A549 treated with dexamethasone at 1 μM for 4 hours (cell line): Measurements from ENCODE around the gene ABCC4. TPM values are rescaled to one million over a fixed set of nuclear protein-coding genes. Genes with fewer than 3 reads are reported as not detected.

Experiments used
- total RNA-seq: library from RNA; stranded (reverse); fragments of 200-300 nt; extraction: Qiagen RNA extraction; gene quantifications from 5 replicates; pipeline ENCODE4 v1.2.3, GENCODE V29; 2022

Gene ABCC4, protein sequence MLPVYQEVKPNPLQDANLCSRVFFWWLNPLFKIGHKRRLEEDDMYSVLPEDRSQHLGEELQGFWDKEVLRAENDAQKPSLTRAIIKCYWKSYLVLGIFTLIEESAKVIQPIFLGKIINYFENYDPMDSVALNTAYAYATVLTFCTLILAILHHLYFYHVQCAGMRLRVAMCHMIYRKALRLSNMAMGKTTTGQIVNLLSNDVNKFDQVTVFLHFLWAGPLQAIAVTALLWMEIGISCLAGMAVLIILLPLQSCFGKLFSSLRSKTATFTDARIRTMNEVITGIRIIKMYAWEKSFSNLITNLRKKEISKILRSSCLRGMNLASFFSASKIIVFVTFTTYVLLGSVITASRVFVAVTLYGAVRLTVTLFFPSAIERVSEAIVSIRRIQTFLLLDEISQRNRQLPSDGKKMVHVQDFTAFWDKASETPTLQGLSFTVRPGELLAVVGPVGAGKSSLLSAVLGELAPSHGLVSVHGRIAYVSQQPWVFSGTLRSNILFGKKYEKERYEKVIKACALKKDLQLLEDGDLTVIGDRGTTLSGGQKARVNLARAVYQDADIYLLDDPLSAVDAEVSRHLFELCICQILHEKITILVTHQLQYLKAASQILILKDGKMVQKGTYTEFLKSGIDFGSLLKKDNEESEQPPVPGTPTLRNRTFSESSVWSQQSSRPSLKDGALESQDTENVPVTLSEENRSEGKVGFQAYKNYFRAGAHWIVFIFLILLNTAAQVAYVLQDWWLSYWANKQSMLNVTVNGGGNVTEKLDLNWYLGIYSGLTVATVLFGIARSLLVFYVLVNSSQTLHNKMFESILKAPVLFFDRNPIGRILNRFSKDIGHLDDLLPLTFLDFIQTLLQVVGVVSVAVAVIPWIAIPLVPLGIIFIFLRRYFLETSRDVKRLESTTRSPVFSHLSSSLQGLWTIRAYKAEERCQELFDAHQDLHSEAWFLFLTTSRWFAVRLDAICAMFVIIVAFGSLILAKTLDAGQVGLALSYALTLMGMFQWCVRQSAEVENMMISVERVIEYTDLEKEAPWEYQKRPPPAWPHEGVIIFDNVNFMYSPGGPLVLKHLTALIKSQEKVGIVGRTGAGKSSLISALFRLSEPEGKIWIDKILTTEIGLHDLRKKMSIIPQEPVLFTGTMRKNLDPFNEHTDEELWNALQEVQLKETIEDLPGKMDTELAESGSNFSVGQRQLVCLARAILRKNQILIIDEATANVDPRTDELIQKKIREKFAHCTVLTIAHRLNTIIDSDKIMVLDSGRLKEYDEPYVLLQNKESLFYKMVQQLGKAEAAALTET (N-terminal part only)
- total RNA-seq, result 24.7 to 34.8 TPM (median 30.3 TPM) in 5 replicates

DNA sequence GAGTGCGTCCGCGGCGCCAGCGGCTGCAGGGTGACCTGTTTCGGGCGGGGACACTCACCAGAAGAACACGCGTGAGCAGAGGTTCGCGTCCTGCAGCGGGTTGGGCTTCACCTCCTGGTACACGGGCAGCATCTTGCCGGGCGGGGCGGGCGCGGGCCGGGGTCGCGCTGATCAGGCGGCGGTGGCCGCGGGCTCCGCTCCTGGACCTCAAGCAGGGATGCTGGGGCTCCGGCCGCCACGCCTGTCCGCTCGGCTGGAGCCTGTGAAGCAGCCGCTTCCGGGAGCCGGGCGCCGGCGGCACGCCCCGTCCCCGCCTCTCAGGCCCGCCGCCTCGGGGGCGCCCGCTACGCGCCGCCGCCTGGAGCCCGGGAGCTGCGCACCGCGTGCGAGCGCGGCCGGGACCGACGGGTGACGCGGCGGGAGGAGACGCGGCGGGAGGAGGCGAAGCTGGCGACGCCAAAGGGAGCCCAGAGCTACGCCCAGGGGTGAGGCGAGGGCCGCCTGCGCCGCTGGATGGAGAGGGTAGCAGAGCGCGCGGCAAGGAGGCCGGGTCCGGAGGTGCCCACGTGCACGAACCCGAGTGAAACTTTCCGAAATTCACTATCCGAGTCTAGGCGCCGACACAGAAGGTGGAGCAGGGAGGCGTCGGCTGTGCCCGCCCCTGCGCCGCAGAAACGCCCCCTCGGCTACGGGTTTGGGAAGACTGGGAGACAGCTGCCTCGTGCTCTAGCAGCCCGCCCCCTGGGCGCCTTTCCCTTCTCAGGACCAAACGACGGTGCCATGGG, at the start of gene ABCC4:
TSS of gene ABCC4 (minus strand) at position 269 of the 785 bp plus-strand sequence. CDS start at position 132, 137 bp downstream.

